GM21367 (cell line): Measurements from ENCODE around the gene CXCL12.

ENCODE experiments used
- ATAC-seq: cut with Tn5 transposase; IDR thresholded peaks from one replicate; pipeline ENCODE4 v1.9.1; 2021; ENCODE audit not compliant: unreplicated experiment

Gene CXCL12

GRCh38 chr10:44385696-44386441, 972 bp upstream of the CXCL12 start:
- ATAC-seq, result no peak

- no peak for ATAC-seq
Measured at GRCh38 chr10:44384601-44385025, 284 bp downstream of the CXCL12 start.

GRCh38 chr10:44383749-44384600, 922 bp downstream of the CXCL12 start:
- ATAC-seq, result no peak

- ATAC-seq, result no peak
Measured at GRCh38 chr10:44382981-44383748, 1.7 kb downstream of the CXCL12 start.

- ATAC-seq, result no peak
Measured at GRCh38 chr10:44382131-44382858, 2.6 kb downstream of the CXCL12 start.

- ATAC-seq, result no peak
Measured at GRCh38 chr10:44380829-44381600, 3.9 kb downstream of the CXCL12 start.

- no peak for ATAC-seq
Measured at GRCh38 chr10:44379907-44380306, 5.0 kb downstream of the CXCL12 start.

GRCh38 chr10:44378626-44379025, 6.3 kb downstream of the CXCL12 start:
- no peak for ATAC-seq

GRCh38 chr10:44377651-44378310, 7.1 kb downstream of the CXCL12 start:
- ATAC-seq, result no peak

- ATAC-seq, result no peak
Measured at GRCh38 chr10:44376472-44377099, 8.3 kb downstream of the CXCL12 start.

- ATAC-seq, result no peak
Measured at GRCh38 chr10:44374155-44374554, 10.7 kb downstream of the CXCL12 start.

GRCh38 chr10:44373341-44373995, 11.4 kb downstream of the CXCL12 start:
- no peak for ATAC-seq

- no peak for ATAC-seq
Measured at GRCh38 chr10:44372181-44372580, 12.7 kb downstream of the CXCL12 start.

GRCh38 chr10:44370731-44371248, 14.1 kb downstream of the CXCL12 start:
- no peak for ATAC-seq

- ATAC-seq, result no peak
Measured at GRCh38 chr10:44369854-44370253, 15.0 kb downstream of the CXCL12 start.

GRCh38 chr10:44369296-44369695, 15.6 kb downstream of the CXCL12 start:
- ATAC-seq, result no peak

- no peak for ATAC-seq
Measured at GRCh38 chr10:44368637-44369036, 16.3 kb downstream of the CXCL12 start.

- no peak for ATAC-seq
Measured at GRCh38 chr10:44366941-44367630, 17.8 kb downstream of the CXCL12 start.
